PC-3 (cell line): ENCODE measurements around the gene CABP7.

ENCODE experiments used
- CTCF ChIP-seq: fragments of 300-600 bp; sonication (generic); conservative IDR thresholded peaks from 2 replicates; pipeline ENCODE4 v1.5.1; 2017; ENCODE audit warnings: antibody characterized with exemption, low read depth, mild to moderate bottlenecking, low read length
- EZH2 ChIP-seq: fragments of 300-600 bp; sonication (generic); IDR thresholded peaks from one replicate; pipeline ENCODE4 v1.6.1; 2017; ENCODE audit warnings: antibody characterized with exemption, mild to moderate bottlenecking, low read length; ENCODE audit not compliant: unreplicated experiment
- EZH2phosphoT487 ChIP-seq: fragments of 300-600 bp; sonication (generic); IDR thresholded peaks from 2 replicates; pipeline ENCODE4 v1.6.1; 2018; ENCODE audit warnings: mild to moderate bottlenecking, antibody characterized with exemption, low read length, borderline replicate concordance

DNA sequence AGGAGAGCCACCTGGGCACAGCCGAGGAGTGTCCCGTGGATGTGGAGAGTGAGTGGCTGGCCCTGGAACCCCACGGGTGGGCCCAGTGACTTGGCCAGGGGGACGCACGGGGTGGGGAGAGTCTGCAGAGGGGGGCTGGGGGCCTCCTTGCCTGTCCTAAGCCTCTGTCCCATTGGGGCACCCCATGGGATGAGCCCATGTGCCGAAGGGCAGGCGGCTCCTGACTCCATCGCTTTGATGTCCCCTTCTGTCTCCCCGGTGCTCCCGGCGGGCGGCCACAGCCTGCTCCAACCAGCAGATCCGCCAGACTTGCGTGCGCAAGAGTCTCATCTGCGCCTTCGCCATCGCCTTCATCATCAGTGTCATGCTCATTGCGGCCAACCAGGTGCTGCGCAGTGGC, 9.4 kb downstream of the CABP7 start:
- TF ChIP-seq EZH2 (no peak), CTCF (no peak), EZH2phosphoT487 (no peak)
